Lung (tissue), 12 donors: Measurements from ENCODE around the gene RBM33. TPM values are rescaled to one million over a fixed set of nuclear protein-coding genes. Genes with fewer than 3 reads are reported as not detected.

Source experiments
- ATAC-seq: fragments of 200-7000 bp; cut with Tn5 transposase; one replicate; pipeline ENCODE4 v1.9.1; 2020; ENCODE audit warnings: moderate number of reproducible peaks; ENCODE audit not compliant: insufficient read depth, low FRiP score
- DNase-seq, 3 donors: peaks; one replicate each; pipeline ENCODE4 v3.0.0-alpha.2; 2013 to 2017
- H3K27ac ChIP-seq, 2 donors: one replicate each; pipeline ENCODE4 v1.5.1; 2013; ENCODE audit warnings: mild to moderate bottlenecking in 2 of 2, moderate library complexity in 2 of 2, control low read depth in 1 of 2, inconsistent platforms in 1 of 2, low read depth in 1 of 2, low read length in 1 of 2
- H3K27me3 ChIP-seq, 3 donors: one replicate each; pipeline ENCODE4 v1.5.1; 2013; ENCODE audit warnings: low read length in 2 of 3; ENCODE audit not compliant: control insufficient read depth in 3 of 3, insufficient read depth in 3 of 3
- H3K36me3 ChIP-seq, 4 donors: one replicate each; pipeline ENCODE4 v1.5.1; 2013; ENCODE audit warnings: low read length in 4 of 4, mild to moderate bottlenecking in 1 of 4, moderate library complexity in 1 of 4; ENCODE audit not compliant: control insufficient read depth in 4 of 4, insufficient read depth in 4 of 4
- H3K4me1 ChIP-seq, 5 donors: one replicate each; pipeline ENCODE4 v1.5.1; 2013; ENCODE audit warnings: low read length in 5 of 5, mild to moderate bottlenecking in 2 of 5, moderate library complexity in 1 of 5; ENCODE audit not compliant: control insufficient read depth in 5 of 5, insufficient read depth in 5 of 5
- H3K4me3 ChIP-seq: one replicate; pipeline ENCODE4 v1.5.1; 2013; ENCODE audit warnings: mild to moderate bottlenecking, control low read depth, moderate library complexity
- H3K9ac ChIP-seq, 2 donors: one replicate each; pipeline ENCODE4 v1.5.1; 2013; ENCODE audit warnings: low read length in 2 of 2, control low read depth in 1 of 2; ENCODE audit not compliant: insufficient read depth in 1 of 2
- H3K9me3 ChIP-seq, 4 donors: one replicate each; pipeline ENCODE4 v1.5.1; 2013; ENCODE audit warnings: low read length in 3 of 4, mild to moderate bottlenecking in 1 of 4, moderate library complexity in 1 of 4; ENCODE audit not compliant: control insufficient read depth in 4 of 4, insufficient read depth in 3 of 4
- CTCF ChIP-seq: IDR thresholded peaks from 2 replicates; pipeline ENCODE4 v1.5.1; 2012; ENCODE audit warnings: mild to moderate bottlenecking; ENCODE audit errors: control extremely low read depth, extremely low read depth
- WGBS, 2 donors: extraction: QIAGEN DNeasy Blood & Tissue Kit; methylation state at CpG; one replicate each; pipeline ENCODE4 v1.1.7; 2013; 5-methylcytosine and 5-hydroxymethylcytosine counted together
- polyA plus RNA-seq, 2 donors: library from polyadenylated mRNA; stranded (reverse); fragments of 200-250 nt; gene quantifications; one replicate each; pipeline ENCODE4 v1.2.1, GENCODE V29; 2013
- total RNA-seq, 2 donors: library from RNA; depleted of rRNA in 1 of 2; stranded (reverse); fragments of >200 nt in 1 of 2; gene quantifications; one replicate each; pipeline ENCODE4 v1.2.1, GENCODE V29; 2014 to 2021
- donor health status: control.
- donor health status: control.
- donor health status: Bipolar disorder and iron deficiency.
- donor health status: healthy.
- donor health status: DM: yes; HTN: yes; CAD: no.

The RBM33 gene
- total and polyA plus RNA-seq, 4 donors = 15.3 to 99.6 (median 43.2) TPM

GRCh38 chr7:155746188-155746587 lies 101.7 kb downstream of the RBM33 start:
- no peak overlapping the region for H3K4me3 ChIP-seq
- DNase-seq (no peak), ATAC-seq (no peak)
- H3K27ac ChIP-seq = no peak overlapping the region
- peaks cover 19 to 30% (median 25%) of the 10 kb centered on the region in 4 donors for H3K36me3 ChIP-seq
- H3K27me3 ChIP-seq = no peaks in the 10 kb centered on the region
- no peak for TF ChIP-seq CTCF
- 86 to 96% methylated on average over 2 of the region's 2 CpGs for WGBS, 2 donors
- H3K9ac ChIP-seq = no peak overlapping the region
- no peaks in the 10 kb centered on the region for H3K9me3 ChIP-seq
- peaks cover 0 to 5% (median 2%) of the 10 kb centered on the region in 5 donors for H3K4me1 ChIP-seq

- ATAC-seq (no peak), DNase-seq (no peak)
- Histone ChIP-seq H3K9ac (no peak overlapping the region), H3K27ac (no peak overlapping the region), H3K4me3 (no peak overlapping the region), H3K9me3 (no peaks in the 10 kb centered on the region), H3K4me1 (peaks cover 0 to 7% (median 3%) of the 10 kb centered on the region in 5 donors), H3K27me3 (no peaks in the 10 kb centered on the region), H3K36me3 (peaks cover 16 to 28% (median 23%) of the 10 kb centered on the region in 4 donors)
- no peak for TF ChIP-seq CTCF
- 83 to 94% methylated on average over 1 of the region's 1 CpG for WGBS, 2 donors
Observed at GRCh38 chr7:155747209-155747608, 102.7 kb downstream of the RBM33 start.

- WGBS, 2 donors = 97 to 99% methylated on average over 3 of the region's 3 CpGs
- DNase-seq (no peak), ATAC-seq (no peak)
- peaks cover 15 to 24% (median 18%) of the 10 kb centered on the region in 4 donors for H3K36me3 ChIP-seq
- H3K4me1 ChIP-seq = peaks cover 0 to 24% (median 4%) of the 10 kb centered on the region in 5 donors
- H3K9me3 ChIP-seq = no peaks in the 10 kb centered on the region
- no peak overlapping the region for H3K27ac ChIP-seq
- H3K27me3 ChIP-seq = no peaks in the 10 kb centered on the region
- H3K4me3 ChIP-seq = no peak overlapping the region
- H3K9ac ChIP-seq = no peak overlapping the region
- no peak for TF ChIP-seq CTCF
Observed at GRCh38 chr7:155749578-155749977, 105.1 kb downstream of the RBM33 start.
